ENCODE measurements around the gene LSMEM2.
"Not testable (repeated sequence)": the region's sequence is repeated elsewhere in the genome, so short reads cannot be mapped to it uniquely, and the experiment has no call there.

LSMEM2 gene

DNA sequence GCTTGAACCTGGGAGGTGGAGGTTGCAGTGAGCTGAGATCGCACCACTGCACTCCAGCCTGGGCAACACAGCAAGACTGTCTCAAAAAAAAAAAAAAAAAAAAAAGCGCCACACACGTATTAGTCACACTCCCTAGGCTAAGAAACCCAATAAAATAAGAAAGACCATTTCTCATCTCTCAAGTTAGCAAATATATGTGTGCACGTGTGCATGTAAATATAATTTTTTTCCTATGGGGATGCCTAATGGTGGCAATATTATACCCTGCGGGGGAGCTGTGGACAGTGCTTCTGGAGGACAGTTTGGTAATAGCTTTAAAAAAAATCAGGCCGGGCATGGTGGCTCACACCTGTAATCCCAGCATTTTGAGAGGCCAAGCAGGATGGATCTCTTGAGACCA lies 5.2 kb downstream of the LSMEM2 start:
- not testable (repeated sequence) for DNase-seq

DNA sequence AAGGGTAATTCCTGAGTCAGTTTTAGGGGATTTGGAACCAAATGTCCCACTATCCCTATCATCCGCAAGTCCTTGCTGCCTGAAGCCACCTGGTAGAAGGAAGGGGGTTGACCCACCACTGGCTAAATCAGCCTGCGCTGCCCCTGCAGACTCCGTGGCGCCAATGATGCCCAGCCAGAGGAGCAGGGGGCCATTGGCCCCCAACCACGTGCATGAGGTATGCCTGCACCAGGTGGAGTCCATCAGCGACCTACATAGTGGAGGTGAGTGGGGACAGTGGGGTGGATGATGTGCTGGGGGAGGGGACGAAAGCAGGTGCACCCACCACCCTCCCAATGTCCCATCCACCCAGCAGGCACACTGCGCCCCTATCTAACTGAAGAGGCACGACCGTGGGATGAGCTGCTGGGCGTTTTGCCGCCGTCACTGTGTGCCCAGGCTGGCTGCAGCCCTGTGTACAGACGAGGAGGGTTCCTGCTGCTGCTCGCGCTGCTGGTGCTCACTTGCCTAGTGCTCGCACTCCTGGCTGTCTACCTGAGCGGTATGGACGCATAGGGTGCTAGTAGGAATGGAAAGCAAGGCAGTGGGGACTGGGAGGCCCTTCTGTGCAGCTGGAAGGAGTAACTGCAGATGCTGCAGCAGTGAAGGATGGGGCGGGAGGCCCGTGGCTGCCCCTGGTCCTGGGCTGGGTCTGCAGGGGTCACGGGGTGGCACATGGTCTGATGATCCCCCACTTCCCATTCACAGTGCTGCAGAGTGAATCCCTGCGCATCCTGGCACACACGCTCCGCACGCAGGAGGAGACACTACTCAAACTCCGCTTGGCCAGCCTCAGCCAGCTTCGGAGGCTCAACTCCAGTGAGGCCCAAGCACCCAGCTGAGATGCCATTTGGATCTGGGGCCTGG lies 7.7 kb downstream of the LSMEM2 start:
- DNase-seq = no peak

DNA sequence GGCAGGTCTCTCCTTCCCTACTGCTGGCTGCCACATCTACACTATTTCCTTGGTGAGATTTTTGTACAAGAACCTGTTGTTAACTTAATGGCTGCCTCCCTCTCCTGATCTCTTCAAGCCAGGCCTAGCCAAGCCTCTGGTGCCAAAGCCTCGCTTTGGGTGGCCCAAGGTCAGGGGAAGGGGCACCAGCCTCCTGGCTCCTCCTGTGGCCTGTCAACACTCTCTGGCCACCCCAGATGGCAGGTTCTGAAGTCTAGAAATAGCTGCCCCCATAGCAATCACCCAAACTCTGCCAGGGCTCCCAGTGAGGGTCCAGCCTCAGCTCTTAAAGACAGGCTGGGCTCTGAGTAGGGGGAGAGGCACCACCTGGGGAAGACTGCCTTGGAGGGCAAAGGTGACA lies 8.4 kb downstream of the LSMEM2 start:
- DNase-seq = no peak

DNA sequence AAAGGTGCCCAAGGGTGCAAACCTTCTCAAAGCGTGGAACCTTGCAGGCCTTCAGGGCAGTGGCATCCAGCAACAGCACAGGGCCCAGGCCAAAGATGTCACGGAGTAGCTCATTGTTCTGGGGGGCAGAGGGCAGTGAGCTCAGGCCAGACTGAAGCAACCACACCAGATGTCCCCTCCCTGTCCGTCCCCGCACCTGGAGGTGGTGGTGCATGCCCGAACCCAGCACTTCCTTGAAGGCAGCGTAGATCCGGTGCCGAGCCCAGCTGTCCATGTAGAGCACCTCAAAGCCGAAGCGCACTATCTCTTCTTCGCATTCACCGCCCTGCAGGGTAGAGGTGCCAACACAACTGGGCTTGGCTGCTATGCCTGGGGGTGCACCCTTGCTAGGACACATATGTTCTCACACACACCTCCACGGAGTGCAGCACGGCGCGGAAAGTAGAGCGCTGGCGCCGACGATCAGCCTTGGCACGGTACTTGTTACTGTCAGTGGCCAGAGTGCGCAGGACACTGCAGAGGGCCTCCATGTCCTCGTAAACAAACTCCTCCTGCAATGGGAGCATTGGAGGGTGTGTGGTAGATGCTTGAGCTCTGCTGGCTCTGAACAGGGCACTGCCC lies 9.6 kb downstream of the LSMEM2 start:
- DNase-seq = no peak

DNA sequence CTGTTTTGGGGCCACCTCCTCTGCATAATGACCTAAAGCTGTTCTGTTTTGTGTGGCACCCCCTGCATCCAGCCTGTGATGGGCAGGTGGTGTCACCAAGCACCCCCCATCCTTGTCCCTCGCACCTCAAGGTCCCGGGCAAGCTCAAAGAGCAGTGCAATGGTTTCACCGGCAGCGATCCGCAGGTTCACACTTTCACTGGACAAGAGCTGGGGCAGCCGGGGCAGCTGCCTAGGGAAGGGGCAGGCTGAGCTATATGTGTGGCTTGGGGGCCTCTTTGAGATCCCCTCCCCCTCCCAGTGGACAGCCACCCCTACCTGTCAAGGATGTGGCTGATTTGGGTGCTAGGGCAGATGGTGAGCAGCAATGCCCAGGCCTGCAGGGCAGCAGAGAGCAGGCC lies 10.2 kb downstream of the LSMEM2 start:
- DNase-seq = no peak

DNA sequence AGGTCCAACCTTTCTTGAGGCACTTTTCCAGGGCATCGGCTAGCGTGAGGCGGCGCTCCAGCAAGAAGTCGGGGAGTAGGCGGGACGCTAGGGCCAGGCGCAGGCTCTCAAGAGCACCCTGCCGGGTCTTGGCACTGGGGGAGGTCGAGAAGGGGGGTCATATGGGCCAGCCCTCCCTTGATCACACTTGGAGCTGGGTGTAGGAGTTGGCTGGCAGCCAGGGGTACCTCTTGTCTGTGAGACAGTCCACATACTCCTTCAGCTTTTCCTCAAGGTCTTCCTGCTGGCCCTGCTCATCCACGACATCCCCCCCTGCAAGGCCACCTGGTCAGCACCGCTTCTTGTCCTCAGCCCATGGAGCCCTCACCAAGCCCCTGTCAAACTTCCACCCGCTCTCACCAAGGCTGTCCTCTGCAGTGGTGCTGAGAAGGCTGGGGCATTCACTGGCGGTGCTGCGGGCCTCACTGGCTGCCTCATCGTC lies 11.3 kb downstream of the LSMEM2 start:
- no peak for DNase-seq

DNA sequence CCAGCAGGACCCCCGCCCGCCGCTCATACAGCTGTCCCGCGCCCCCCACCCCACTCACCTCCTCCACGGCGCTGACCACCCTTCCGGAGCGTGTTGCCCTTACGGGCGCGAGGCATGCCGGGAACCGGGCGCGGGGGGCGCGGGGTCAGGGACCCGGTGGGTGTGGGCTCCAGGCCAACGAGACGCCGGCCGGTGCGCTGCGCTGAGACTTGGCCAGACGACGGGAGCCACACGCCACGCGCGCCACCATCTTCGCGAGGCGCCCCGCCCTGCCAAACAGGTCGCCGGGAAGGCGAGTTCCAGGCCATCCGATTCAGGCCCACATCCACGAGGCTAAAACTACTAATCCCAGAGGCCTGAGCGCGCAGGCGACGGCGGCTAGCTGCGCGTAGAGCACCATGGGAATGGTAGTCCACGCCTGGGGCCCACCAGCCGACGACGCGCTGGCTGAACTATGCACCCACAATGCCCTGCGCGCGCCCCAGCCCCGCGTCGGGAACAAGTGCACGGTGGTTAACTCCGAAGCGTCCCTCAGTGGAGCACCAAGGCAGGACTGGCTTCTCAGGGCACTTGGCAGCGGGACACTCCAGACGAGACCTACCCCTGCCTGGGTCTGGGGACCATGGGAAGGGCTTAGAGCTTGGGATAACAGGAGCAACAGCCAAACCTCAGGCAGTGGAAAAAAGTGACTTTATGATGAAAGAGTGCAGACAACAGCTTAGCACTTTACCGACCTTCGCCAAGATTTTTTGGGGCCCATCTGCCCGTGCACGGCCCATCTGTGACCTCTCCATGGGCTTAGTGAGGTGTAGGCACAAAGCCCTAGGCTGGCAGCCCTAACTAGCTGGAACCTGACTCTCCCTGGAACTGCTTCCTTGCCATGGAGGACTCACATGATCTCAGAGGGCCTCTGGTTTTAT lies 13.5 kb downstream of the LSMEM2 start, which contains the start of gene IFRD2:
IFRD2 (minus strand) TSS at position 271 of the 920 bp plus-strand sequence; CDS start at position 116, 155 bp downstream.
- DNase-seq = peak; percentile 96 to 97

DNA sequence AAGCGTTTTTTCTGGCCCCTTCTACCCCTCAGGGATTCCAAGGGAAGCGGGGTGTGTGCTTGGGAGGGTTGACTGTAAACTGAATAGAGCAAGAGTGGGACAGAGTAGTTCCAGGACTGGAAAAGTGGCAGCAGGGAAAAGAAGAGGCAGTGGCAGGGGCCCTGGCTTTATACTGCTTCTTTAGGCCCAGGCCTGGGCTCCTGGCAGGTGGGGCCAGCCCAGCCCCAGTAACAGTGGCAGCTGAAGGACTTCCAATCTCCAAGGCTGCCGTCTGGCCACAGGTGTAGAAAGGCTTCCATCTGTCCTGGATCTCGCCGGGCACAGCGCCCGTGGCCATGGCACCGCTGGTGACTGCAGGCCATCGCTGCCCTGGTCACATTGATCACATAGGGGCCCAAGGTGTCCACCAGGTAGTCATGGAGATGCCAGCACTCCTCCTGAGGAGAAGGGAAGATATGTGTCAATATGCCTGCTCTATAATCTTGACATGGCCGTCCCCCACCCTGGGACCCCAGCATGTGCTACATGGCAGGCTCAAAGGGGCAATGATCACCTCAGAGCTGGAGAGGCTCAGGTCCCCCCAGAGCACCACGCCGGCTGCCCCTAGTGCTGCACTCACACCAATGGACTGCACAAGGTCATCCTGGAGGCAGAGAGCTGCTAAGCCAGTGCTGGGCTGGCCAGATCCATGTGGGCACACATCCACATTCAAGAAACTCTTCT lies 14.4 kb downstream of the LSMEM2 start:
- no peak for DNase-seq

DNA sequence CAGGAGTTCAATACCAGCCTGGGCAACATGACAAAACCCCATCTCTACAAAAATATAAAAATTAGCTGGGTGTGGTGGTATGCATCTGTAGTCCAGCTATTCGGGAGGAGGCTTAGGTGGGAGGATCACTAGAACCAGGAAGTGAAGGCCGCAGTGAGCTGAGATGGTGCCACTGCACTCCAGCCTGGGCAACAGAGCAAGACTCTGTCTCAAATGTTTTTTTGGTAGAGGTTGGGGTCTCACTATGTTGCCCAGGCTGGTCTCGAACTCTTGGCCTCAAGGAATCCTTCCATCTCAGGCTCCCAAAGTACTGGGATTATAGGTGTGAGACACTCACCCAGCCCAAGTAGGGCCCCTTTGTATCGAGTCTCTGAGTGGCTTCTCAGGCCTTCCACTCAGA lies 15.2 kb downstream of the LSMEM2 start:
- DNase-seq = no peak

DNA sequence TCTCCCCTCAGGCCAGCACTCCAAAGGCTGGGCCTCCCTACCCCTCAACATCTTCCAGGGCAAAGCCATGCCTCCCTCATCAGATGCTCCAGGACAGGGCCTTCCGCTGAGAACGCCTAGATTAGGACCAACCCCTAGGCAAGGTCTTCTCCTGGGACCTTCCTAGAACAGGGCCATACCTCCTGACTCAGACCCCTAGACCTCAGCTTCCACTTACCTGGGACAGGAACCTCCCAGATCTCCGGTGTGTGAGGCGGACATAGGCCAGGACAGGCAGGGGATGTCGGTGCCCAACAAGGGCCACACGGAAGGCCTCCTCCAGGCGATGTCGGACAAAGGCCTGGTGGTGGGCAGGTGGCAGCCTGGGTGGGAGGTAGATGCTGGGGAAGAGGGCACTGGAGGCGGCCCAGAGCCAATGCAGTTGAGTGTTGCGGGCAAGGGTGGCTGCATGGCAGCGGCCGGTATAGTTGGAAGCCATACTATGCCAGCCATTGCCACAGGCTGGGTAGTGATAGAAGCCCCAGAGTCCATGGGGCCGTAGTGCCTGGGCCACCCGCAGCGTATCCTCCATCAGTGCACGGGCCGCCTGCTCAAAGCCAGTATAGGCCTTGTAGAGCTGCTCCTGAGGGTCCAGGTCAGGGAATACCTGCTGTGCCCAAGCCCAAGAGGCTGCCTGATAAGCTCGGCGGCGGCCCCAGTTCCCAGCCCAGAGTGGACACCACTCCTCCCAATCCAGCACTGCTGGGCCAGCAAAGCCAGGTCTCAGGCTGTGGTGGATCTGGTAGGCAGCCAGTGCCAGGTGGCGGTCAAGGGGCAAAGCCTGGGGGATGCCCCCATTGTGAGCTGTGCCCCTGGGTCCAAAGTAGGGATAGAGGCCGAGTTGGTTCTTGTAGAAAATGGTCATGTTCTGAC lies 15.9 kb downstream of the LSMEM2 start:
- no peak for DNase-seq

DNA sequence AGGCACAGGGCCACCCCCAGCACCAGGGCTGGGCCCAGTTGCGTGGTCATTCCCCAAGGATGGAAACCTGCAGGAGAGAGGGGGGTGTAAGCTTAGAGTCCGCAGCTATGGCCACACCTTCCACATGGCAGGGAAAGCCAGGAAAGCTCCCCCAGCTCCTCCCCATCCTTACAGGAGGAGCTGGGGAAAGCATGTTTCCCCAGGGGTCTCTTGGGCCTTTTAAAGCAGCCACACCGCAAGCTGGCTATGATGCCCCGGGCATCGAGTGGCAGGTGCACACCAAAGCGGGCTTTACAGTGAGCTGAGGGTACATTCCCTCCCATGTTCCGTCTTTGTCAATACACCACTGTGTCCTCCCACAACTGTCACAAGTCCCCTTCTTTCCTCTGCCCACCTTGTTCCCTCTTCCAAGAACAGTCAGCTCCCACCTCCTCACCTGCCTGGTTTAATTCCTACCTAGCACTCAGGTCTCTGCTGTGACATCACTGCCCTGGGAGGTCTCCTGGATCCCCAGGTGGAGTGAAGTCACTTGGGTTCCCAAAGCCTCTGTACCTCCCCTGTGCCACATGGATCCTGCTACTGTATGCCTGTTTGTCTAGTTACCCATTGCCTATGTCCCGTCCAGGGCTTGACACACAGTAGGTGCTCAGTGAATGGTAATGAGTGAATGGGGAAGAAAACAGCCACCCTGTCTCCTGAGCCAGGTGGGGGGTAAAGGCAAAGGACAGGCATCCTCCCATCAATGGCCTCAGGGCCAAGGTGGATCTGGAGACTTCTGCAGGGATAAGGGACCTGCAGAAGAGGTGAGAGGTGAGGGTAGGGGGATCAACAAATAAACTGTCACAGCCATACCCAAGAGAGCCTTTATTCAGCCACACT lies 16.9 kb downstream of the LSMEM2 start:
- no peak for DNase-seq

DNA sequence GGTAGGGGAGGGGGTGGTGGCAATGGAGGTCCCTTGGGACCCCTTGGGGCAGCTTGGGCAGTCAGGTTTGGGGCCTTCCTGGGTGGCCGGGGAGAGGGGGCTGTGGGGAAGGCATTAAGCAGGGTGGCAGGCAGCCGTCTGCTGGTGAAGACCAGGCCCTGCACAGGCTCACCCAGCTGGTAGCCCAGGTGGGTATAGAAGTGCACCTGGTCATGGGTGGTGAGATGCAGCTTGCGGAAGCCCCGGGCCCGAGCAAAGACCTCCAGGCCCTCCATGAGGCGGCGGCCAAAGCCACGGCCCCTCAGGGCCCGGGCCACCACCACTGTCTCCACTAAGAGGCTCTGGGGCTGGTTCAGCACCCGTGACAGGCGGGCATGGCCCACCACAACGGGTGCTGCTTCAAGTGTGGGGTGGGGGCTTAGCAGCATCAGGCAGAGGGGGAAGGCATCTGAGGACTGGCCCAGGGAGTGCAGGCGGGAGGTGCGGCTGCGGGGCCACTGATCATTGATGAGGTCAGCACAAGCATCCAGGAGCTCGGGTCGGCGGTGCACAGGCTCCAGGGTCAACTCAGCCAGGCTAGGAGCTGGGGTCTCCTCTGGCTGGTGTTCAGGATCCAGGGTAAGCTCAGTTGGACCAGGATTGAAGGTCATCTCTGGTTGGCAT lies 18.0 kb downstream of the LSMEM2 start:
- no peak for DNase-seq

DNA sequence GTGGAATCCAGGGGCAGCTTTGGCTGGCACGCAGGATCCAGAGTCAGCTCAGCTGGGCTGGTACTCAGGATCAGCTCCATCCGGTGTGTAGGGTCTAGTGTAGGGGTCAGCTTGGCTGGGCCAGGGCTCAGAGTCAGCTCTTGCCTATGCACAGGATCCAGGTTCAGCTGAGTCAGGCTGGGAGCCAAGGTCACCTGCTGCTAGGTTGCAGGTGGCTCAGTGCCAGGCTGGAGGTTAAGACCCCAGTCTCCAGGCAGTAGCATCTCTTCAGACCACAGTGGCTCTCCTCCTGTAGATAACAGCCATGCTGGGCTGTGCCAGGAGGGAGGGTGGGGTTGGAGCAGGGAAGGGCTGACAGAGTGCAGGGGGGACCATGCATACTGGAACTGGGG lies 18.5 kb downstream of the LSMEM2 start:
- no peak for DNase-seq

DNA sequence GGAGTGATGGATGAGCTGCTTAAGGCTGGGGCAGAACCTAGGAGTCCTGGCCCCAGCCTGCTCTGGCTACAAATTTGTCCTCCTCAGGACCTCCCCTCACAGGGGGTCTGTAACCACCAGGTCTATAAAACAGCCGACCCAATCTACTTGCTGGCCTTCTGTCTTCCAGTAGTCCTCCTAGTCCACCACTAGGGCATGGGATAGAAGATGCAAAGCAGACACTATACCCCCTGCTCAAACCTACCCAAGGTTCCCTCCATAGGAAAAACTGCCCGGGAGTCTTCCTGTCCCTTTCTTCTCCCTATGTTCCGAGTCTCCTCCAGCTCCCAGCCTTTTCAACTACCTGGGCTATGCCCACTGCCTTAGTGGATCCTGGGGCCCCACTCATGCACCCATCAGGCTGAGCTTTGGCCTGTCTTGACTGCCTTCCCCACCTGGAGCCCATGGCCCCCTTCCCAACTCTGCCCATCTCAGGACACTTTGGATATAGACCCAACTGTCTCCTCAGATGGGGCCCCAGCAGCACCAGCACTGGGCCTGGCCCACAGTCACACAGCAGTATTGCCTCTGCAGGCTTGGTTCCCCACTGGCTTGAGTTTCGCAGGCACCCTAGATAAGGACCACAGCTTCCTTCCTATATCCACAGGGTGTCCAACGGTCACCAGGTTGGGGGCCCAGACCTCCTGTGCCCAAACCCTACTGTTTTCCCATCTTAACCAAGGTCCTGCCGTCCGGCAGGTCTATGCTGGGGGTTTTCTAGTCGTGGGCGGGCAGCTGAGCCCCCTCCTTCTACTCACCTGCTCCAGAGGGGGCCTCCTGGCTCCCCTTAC lies 19.2 kb downstream of the LSMEM2 start:
- peak in 1 of 2 donors; percentile 28 for DNase-seq

DNA sequence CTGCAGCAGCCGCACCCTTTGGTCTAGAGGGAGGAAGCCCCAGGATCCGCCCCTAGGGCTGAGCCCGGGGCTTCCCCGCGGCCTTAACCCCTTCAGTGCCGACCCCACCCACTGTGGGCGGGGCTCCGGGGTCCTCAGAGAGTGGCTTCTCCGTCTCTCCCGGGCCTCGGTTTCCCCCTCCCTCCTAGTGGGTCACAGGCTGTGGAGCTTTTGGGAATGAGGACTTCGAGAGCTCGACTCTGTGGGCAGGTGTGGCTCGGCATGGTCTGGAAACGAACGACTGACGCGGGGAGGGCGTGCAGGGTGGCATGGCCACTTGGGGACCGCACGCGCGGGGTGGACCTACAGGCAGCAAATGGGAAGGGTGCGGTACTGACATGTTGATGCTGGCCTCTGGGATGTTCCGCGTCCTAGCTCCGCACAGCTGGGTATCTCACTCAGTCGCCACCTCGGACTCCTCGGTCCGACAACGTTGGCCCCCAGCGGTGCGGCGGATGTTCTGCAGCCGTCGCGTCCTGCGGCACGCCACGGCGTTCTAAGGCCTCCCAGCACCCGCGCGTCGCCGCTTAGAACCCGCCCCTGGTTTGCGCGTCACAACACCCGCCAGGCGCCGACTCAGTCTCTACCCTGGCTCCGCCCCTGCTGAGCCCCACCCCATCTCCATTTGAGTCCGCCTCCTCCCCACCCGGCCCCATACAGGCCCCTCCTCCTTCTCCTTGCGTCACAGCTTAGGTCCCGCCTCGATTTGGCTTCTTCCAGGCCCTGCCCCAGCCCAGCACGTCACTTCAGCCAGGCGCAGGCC lies 20.1 kb downstream of the LSMEM2 start, which contains the start of the genes HYAL3 and NAA80:
HYAL3 (minus strand) TSS at position 570 of the 802 bp plus-strand sequence. CDS start 3,803 bp downstream, outside the sequence.
NAA80 (minus strand) TSS at position 570 of the 802 bp plus-strand sequence. CDS start 1,942 bp downstream, outside the sequence.
- peak; percentile 99 to 100 for DNase-seq

DNA sequence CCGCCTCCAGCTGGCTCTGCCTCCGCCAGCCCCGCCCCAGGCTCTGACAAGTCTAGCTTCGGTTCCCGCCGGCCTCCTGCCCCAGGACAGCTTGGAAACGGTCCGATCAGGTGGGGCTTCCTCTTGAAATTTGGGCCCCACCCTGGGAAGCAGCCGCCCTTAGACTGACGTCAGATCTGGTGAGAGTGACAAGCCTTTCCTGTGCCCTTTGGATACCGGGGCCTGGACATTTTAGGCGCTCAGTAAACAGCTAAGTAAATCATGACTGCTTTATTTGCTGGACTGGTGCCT lies 20.7 kb downstream of the LSMEM2 start:
- DNase-seq = no peak

DNA sequence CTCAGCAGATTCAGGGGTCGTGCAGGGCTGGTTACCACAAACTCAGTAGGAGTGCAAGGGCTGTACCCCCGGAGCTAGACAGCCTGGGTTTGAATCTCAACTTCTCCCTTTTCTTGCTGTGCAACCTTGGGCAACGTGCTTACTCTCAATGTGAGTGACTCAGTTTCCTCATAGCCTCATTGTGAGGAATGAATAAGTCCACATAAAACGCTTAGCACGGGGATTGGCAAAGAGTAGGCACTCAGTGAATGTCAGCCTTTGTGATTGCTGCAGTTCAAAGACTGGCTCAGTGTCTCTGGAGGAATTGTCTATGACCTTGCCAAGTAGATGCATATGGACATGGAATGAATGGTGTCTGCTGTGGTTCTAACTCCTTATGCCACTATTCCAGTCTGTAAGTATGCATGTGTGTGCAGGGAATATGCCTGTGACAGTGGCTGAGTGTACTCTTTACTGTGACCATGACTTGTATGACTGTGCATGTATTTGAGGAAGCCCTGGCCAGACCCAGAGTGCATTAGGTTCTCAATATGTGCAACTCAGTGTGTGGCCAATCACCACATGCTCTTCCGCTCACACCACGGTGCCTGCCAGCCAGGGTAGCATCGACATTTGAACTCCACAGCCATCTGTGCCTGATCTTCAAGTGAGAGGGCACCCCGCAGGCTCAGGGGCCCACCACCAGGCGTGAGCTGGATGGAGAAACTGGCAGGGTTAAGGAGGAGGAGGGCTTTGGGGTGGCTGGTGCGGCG lies 21.2 kb downstream of the LSMEM2 start:
- peak; percentile 34 to 61 for DNase-seq
